A549 (cell line): ENCODE data around the gene HAO2. TPM values are rescaled to one million over a fixed set of nuclear protein-coding genes. Genes with fewer than 3 reads are reported as not detected.

Source experiments
- ATAC-seq, 2 experiments: fragments of 200-7000 bp in 1 of 2; fragments of >200 bp in 1 of 2; cut with Nextera tagmentation in 1 of 2; cut with Tn5 transposase in 1 of 2; 3 replicates each; pipeline versions ENCODE4 v1.8.0 to v1.9.1; 2018 to 2020; ENCODE audit warnings: mild to moderate bottlenecking in 1 of 2, moderate library complexity in 1 of 2
- CTCF ChIA-PET: fragments of 300-600 bp; sonication (Branson Sonifier 250); formaldehyde crosslinking; extraction: SDS; loops from one replicate; lab custom pipeline; 2021; ENCODE audit warnings: antibody characterized with exemption, inconsistent platforms; lab: Yijun Ruan, JAX
- POLR2A ChIA-PET: fragments of 350-600 bp; formaldehyde crosslinking; extraction: SDS; loops from one replicate; lab custom pipeline; 2021; ENCODE audit warnings: antibody characterized with exemption, inconsistent platforms; lab: Yijun Ruan, JAX
- DNase-seq, 2 experiments: peaks; one replicate each; pipeline versions ENCODE4 v3.0.0 to v3.0.0-alpha.2; 2011 to 2016; ENCODE audit warnings: low read depth in 1 of 2, low spot score in 1 of 2
- FAIRE-seq: peaks from 2 replicates; lab custom pipeline; 2011; peaks lifted over from hg19 to GRCh38; lab: Jason Lieb, UNC
- H3K27ac ChIP-seq, 2 experiments: fragments of >200 bp; sonication (Bioruptor Twin); formaldehyde crosslinking; 3 replicates each; pipeline ENCODE4 v1.5.1; 2016 to 2017
- H3K4me1 ChIP-seq: fragments of >200 bp; sonication (Bioruptor Twin); formaldehyde crosslinking; 3 replicates; pipeline ENCODE4 v1.6.1; 2016
- H3K4me2 ChIP-seq: fragments of >200 bp; sonication (Bioruptor Twin); formaldehyde crosslinking; 3 replicates; pipeline ENCODE4 v1.6.1; 2016
- H3K4me3 ChIP-seq: fragments of >200 bp; sonication (Bioruptor Twin); formaldehyde crosslinking; 3 replicates; pipeline ENCODE4 v1.5.1; 2016
- H3K9me3 ChIP-seq: fragments of >200 bp; sonication (Bioruptor Twin); formaldehyde crosslinking; 3 replicates; pipeline ENCODE4 v1.6.1; 2016
- BCL3 ChIP-seq: fragments of >200 bp; sonication (Bioruptor Twin); formaldehyde crosslinking; IDR thresholded peaks from 3 replicates; pipeline ENCODE4 v1.6.1; 2016
- CHD4 ChIP-seq: fragments of 200-600 bp; sonication (generic); IDR thresholded peaks from 2 replicates; pipeline ENCODE4 v1.6.1; 2016; ENCODE audit warnings: antibody characterized with exemption, mild to moderate bottlenecking, borderline replicate concordance
- EHMT2 ChIP-seq: fragments of 200-600 bp; sonication (generic); IDR thresholded peaks from 2 replicates; pipeline ENCODE4 v1.6.1; 2016; ENCODE audit warnings: antibody characterized with exemption, low read depth, mild to moderate bottlenecking, moderate library complexity
- ELK1 ChIP-seq: fragments of 150-350 bp; IDR thresholded peaks from 2 replicates; pipeline ENCODE4 v1.6.1; 2014; ENCODE audit warnings: low read depth, mild to moderate bottlenecking, low read length
- FOSB ChIP-seq: fragments of 250-450 bp; sonication (Bioruptor Pico); IDR thresholded peaks from 2 replicates; pipeline ENCODE4 v1.5.0; 2020; ENCODE audit warnings: mild to moderate bottlenecking, moderate library complexity
- PBX3 ChIP-seq: IDR thresholded peaks from 2 replicates; pipeline ENCODE4 v1.6.1; 2012
- RARB ChIP-seq: fragments of 250-450 bp; sonication (Bioruptor Pico); IDR thresholded peaks from 2 replicates; pipeline ENCODE4 v1.8.0; 2021; ENCODE audit warnings: mild to moderate bottlenecking, moderate library complexity
- RCOR1 ChIP-seq: fragments of 150-350 bp; IDR thresholded peaks from 2 replicates; pipeline ENCODE4 v1.6.1; 2014; ENCODE audit warnings: antibody characterized with exemption, low read length, low read depth
- RFX5 ChIP-seq: fragments of 450-650 bp; IDR thresholded peaks from 2 replicates; pipeline ENCODE4 v1.7.1; 2014; ENCODE audit warnings: antibody characterized with exemption, mild to moderate bottlenecking, moderate library complexity
- RNF2 ChIP-seq: fragments of 200-600 bp; sonication (generic); IDR thresholded peaks from 2 replicates; pipeline ENCODE4 v1.6.1; 2016; ENCODE audit warnings: low read depth, mild to moderate bottlenecking, antibody characterized with exemption, moderate library complexity, borderline replicate concordance
- TFCP2L1 ChIP-seq: fragments of 250-450 bp; sonication (Bioruptor Pico); IDR thresholded peaks from 2 replicates; pipeline ENCODE4 v1.5.0; 2021; ENCODE audit warnings: mild to moderate bottlenecking
- TP53 ChIP-seq: fragments of 250-450 bp; sonication (Bioruptor Pico); IDR thresholded peaks from 2 replicates; pipeline ENCODE4 v1.5.0; 2021; ENCODE audit warnings: mild to moderate bottlenecking, moderate library complexity
- ZC3H11A ChIP-seq: fragments of 450-650 bp; IDR thresholded peaks from 2 replicates; pipeline ENCODE4 v1.6.1; 2014; ENCODE audit warnings: antibody characterized with exemption, mild to moderate bottlenecking
- ZFP36 ChIP-seq: fragments of 450-650 bp; IDR thresholded peaks from 2 replicates; pipeline ENCODE4 v1.6.1; 2014; ENCODE audit warnings: borderline replicate concordance; ENCODE audit not compliant: partially characterized antibody
- ZNF302 ChIP-seq: fragments of 250-450 bp; sonication (Bioruptor Pico); IDR thresholded peaks from 2 replicates; pipeline ENCODE4 v1.9.0; 2021; ENCODE audit warnings: inconsistent platforms, mild to moderate bottlenecking, moderate library complexity
- WGBS: methylation state at CpG from one replicate; pipeline ENCODE4 v1.1.6; 2017; ENCODE audit errors: missing lambda C conversion rate; 5-methylcytosine and 5-hydroxymethylcytosine counted together
- polyA plus RNA-seq, 4 experiments: library from polyadenylated mRNA; depleted of rRNA in 3 of 4; stranded (reverse); fragments of >200 nt; fragmentation: RNase III in 1 of 4; extraction: RNeasy Plus Mini Kit Qiagen cat#74134 plus additional on column Dnase treatment in 1 of 4; gene quantifications; 2 replicates in 3 of 4; 3 replicates in 1 of 4; pipeline ENCODE4 v1.2.3, GENCODE V29; 2011 to 2017

HAO2 gene
- polyA plus RNA-seq, 2 of the 4 experiments (the other 2 are of a cell fraction): 0.05 to 0.10 TPM

- ATAC-seq (no peak), DNase-seq (no peak)
- CTCF ChIA-PET: interaction anchor here (1.0 kb wide), 1 partner anchor 51 kb away, joined by 3 read pairs; no protein-coding TSS in a partner anchor
- Histone ChIP-seq H3K9me3 (no peaks in the 10 kb centered on the region), H3K4me2 (no peak overlapping the region), H3K4me1 (no peaks in the 10 kb centered on the region)
- TF ChIP-seq TFCP2L1 (CRISPR knock-in tag) (no peak), RCOR1 (no peak), ZFP36 (no peak)
- TF ChIP-seq, all 56 proteins: peak for 0
- FAIRE-seq: no peak
- WGBS: 63% methylated on average over 15 of the region's 34 CpGs
- POLR2A ChIA-PET: no interaction called here
- H3K4me3 ChIP-seq: no peak overlapping the region
- H3K27ac ChIP-seq: no peak overlapping the region
Measured at GRCh38 chr1:119327450-119328155, 41.0 kb upstream of the HAO2 start.

GRCh38 chr1:119329541-119330461, 38.8 kb upstream of the HAO2 start:
- POLR2A ChIA-PET: no interaction called here
- CTCF ChIA-PET: interaction anchor here (1.6 kb wide), 1 partner anchor 34 kb away, joined by 3 read pairs; no protein-coding TSS in a partner anchor

GRCh38 chr1:119330466-119331189, 38.0 kb upstream of the HAO2 start:
- no peaks in the 10 kb centered on the region for H3K4me1 ChIP-seq
- POLR2A ChIA-PET: no interaction called here
- 52% methylated on average over 6 of the region's 6 CpGs for WGBS
- no peak overlapping the region for H3K4me3 ChIP-seq
- TF ChIP-seq PBX3 (no peak), RARB (no peak), RCOR1 (no peak), RNF2 (no peak), FOSB (no peak), EHMT2 (no peak)
- TF ChIP-seq, all 56 proteins: peak for 0
- no peaks in the 10 kb centered on the region for H3K9me3 ChIP-seq
- DNase-seq (no peak), FAIRE-seq (no peak), ATAC-seq (no peak)
- H3K27ac ChIP-seq: no peak overlapping the region
- CTCF ChIA-PET: interaction anchor here (1.6 kb wide), 1 partner anchor 35 kb away, joined by 3 read pairs; no protein-coding TSS in a partner anchor
- no peak overlapping the region for H3K4me2 ChIP-seq

More at GRCh38 chr1:119329541-119330461, 38.8 kb upstream of the HAO2 start:
- WGBS: 65% methylated on average over 8 of the region's 8 CpGs
- no peaks in the 10 kb centered on the region for H3K4me1 ChIP-seq
- ATAC-seq (no peak), DNase-seq (no peak), FAIRE-seq (no peak)
- H3K4me2 ChIP-seq: no peak overlapping the region
- H3K27ac ChIP-seq: no peak overlapping the region
- TF ChIP-seq ELK1: no peak
- no peak for TF ChIP-seq EHMT2
- no peak for TF ChIP-seq ZC3H11A
- TF ChIP-seq TP53 (CRISPR knock-in tag): no peak
- no peak for TF ChIP-seq CHD4
- TF ChIP-seq ZNF302: no peak
- TF ChIP-seq RFX5: no peak
- no peak for TF ChIP-seq BCL3
- H3K9me3 ChIP-seq: no peaks in the 10 kb centered on the region
- H3K4me3 ChIP-seq: no peak overlapping the region
